ENCODE results near the gene MERTK. TPM values are rescaled to one million over a fixed set of nuclear protein-coding genes. Genes with fewer than 3 reads are reported as not detected.
A peak's percentile ranks its signal among the peaks of the same experiment; 100 is the strongest.

Gene MERTK
- total RNA-seq, 4 donors from 2014 or later = 10.8 to 28.6 (median 11.6) TPM

GRCh38 chr2:112004253-112004645, 105.8 kb downstream of the MERTK start:
- H3K4me3 ChIP-seq = no peak overlapping the region
- H3K4me1 ChIP-seq = peaks cover 0 to 3% (median 1%) of the 10 kb centered on the region in 4 donors
- WGBS, 2 donors (ENCODE audit: low coverage in 1 of 2) = 85% methylated on average over 5 of the region's 5 CpGs; no CpG with 5 or more reads in 1 of the 2 donors
- intact Hi-C loops (cut with DNase I; ENCODE audit: low total_unique reads) = no loop called here
- peaks cover 0 to 5% (median 0%) of the 10 kb centered on the region in 4 donors for H3K36me3 ChIP-seq
- H3K9me3 ChIP-seq = no peaks in the 10 kb centered on the region
- no peaks in the 10 kb centered on the region for H3K27me3 ChIP-seq
- in situ Hi-C loops (cut with MboI; ENCODE audit: low pct_ligation_motif_present in 1 of 4, low pct_unique_long_range_greater_than_20kb in 1 of 4, low sequenced_read_pairs in 3 of 4) = no loop called here
- peak overlapping the region in 1 of 4 donors; percentile 15 for H3K27ac ChIP-seq
- DNase-seq = peak; percentile 46
- TF ChIP-seq EP300 (IDR thresholded peaks at IDR 0.05; ENCODE audit: low read depth) (no peak), POLR2AphosphoS5 (IDR thresholded peaks at IDR 0.05) (no peak), POLR2A (IDR thresholded peaks at IDR 0.05) (no peak), CTCF (IDR thresholded peaks at IDR 0.05) (no peak)

- no peak overlapping the region for H3K4me3 ChIP-seq
- intact Hi-C loops (cut with DNase I; ENCODE audit: low total_unique reads) (no loop called here), in situ Hi-C loops (cut with MboI; ENCODE audit: low pct_ligation_motif_present in 1 of 4, low pct_unique_long_range_greater_than_20kb in 1 of 4, low sequenced_read_pairs in 3 of 4) (no loop called here)
- H3K36me3 ChIP-seq = peaks cover 0 to 5% (median 0%) of the 10 kb centered on the region in 4 donors
- H3K9me3 ChIP-seq = no peaks in the 10 kb centered on the region
- DNase-seq = no peak
- WGBS, 2 donors (ENCODE audit: low coverage in 1 of 2) = 75 to 95% methylated on average over 2 to 5 of the region's 5 CpGs
- TF ChIP-seq POLR2AphosphoS5 (IDR thresholded peaks at IDR 0.05) = no peak
- no peak for TF ChIP-seq POLR2A (IDR thresholded peaks at IDR 0.05)
- no peak for TF ChIP-seq EP300 (IDR thresholded peaks at IDR 0.05; ENCODE audit: low read depth)
- no peak for TF ChIP-seq CTCF (IDR thresholded peaks at IDR 0.05)
- H3K4me1 ChIP-seq = peaks cover 0 to 3% (median 3%) of the 10 kb centered on the region in 4 donors
- no peaks in the 10 kb centered on the region for H3K27me3 ChIP-seq
- H3K27ac ChIP-seq = peak overlapping the region in 1 of 4 donors; percentile 4
Measured at GRCh38 chr2:112005406-112006075, 107.1 kb downstream of the MERTK start.

- intact Hi-C loops (cut with DNase I; ENCODE audit: low total_unique reads) (no loop called here), in situ Hi-C loops (cut with MboI; ENCODE audit: low pct_ligation_motif_present in 1 of 4, low pct_unique_long_range_greater_than_20kb in 1 of 4, low sequenced_read_pairs in 3 of 4) (no loop called here)
- no peaks in the 10 kb centered on the region for H3K9me3 ChIP-seq
- DNase-seq = no peak
- TF ChIP-seq EP300 (IDR thresholded peaks at IDR 0.05; ENCODE audit: low read depth) (no peak), POLR2AphosphoS5 (IDR thresholded peaks at IDR 0.05) (no peak), CTCF (IDR thresholded peaks at IDR 0.05) (no peak), POLR2A (IDR thresholded peaks at IDR 0.05) (no peak)
- no peaks in the 10 kb centered on the region for H3K27me3 ChIP-seq
- WGBS, 2 donors (ENCODE audit: low coverage in 1 of 2) = 70 to 73% methylated on average over 4 of the region's 4 CpGs
- peaks cover 0 to 4% (median 3%) of the 10 kb centered on the region in 4 donors for H3K4me1 ChIP-seq
- H3K36me3 ChIP-seq = peaks cover 0 to 5% (median 0%) of the 10 kb centered on the region in 4 donors
- H3K27ac ChIP-seq = peak overlapping the region in 1 of 4 donors; percentile 4
- H3K4me3 ChIP-seq = no peak overlapping the region
Measured at GRCh38 chr2:112006076-112006410, 107.6 kb downstream of the MERTK start.

GRCh38 chr2:112007493-112007892, 109.1 kb downstream of the MERTK start:
- Histone ChIP-seq H3K36me3 (peaks cover 0 to 5% (median 0%) of the 10 kb centered on the region in 4 donors), H3K4me1 (peaks cover 4 to 13% (median 9%) of the 10 kb centered on the region in 4 donors), H3K4me3 (no peak overlapping the region), H3K27ac (no peak overlapping the region), H3K9me3 (no peaks in the 10 kb centered on the region), H3K27me3 (no peaks in the 10 kb centered on the region)
- no peak for TF ChIP-seq POLR2AphosphoS5 (IDR thresholded peaks at IDR 0.05)
- TF ChIP-seq POLR2A (IDR thresholded peaks at IDR 0.05) = no peak
- DNase-seq = no peak
- in situ Hi-C loops (cut with MboI; ENCODE audit: low pct_ligation_motif_present in 1 of 4, low pct_unique_long_range_greater_than_20kb in 1 of 4, low sequenced_read_pairs in 3 of 4) = no loop called here
- WGBS, 2 donors (ENCODE audit: low coverage in 1 of 2) = 84 to 90% methylated on average over 2 of the region's 2 CpGs
- intact Hi-C loops (cut with DNase I; ENCODE audit: low total_unique reads) = no loop called here
